ENCODE data around the gene GOLGA8T.
"Not testable (repeated sequence)": the region's sequence is repeated elsewhere in the genome, so short reads cannot be mapped to it uniquely, and the experiment has no call there.

GOLGA8T gene, protein sequence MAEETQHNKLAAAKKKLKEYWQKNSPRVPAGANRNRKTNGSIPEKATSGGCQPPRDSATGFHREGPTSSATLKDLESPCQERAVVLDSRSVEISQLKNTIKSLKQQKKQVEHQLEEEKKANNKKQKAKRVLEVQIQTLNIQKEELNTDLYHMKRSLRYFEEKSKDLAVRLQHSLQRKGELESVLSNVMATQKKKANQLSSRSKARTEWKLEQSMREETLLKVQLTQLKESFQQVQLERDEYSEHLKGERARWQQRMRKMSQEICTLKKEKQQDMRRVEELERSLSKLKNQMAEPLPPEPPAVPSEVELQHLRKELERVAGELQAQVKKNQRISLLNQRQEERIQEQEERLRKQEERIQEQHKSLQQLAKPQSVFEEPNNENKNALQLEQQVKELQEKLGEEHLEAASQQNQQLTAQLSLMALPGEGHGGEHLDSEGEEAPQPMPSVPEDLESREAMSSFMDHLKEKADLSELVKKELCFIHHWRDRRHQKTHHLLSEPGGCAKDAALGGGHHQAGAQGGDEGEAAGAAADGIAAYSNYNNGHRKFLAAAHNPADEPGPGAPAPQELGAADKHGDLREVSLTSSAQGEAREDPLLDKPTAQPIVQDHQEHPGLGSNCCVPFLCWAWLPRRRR

DNA sequence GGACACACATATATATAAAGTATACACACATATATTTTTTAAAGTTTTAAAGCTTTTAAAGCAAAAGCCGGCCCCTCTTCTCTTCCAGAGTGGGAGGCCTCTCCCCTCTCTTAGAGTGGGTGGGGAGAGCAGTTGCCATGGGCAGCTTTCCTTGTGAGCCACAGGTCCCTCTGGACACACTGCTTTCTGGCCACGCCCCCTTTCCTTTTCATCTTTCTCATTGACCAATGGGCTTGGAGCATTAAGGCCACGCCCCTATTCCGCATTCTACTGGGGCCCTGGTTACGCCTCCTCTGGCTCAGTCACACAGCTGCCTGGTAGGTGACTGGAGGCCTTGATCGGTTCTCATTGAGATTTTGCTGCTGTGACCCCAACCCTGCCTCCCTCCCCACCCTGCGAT lies at the start of gene GOLGA8T:
GOLGA8T (plus strand) TSS at position 301 of the 400 bp plus-strand sequence; CDS start at position 399, 98 bp downstream.
- FAIRE-seq, result not testable (repeated sequence)

DNA sequence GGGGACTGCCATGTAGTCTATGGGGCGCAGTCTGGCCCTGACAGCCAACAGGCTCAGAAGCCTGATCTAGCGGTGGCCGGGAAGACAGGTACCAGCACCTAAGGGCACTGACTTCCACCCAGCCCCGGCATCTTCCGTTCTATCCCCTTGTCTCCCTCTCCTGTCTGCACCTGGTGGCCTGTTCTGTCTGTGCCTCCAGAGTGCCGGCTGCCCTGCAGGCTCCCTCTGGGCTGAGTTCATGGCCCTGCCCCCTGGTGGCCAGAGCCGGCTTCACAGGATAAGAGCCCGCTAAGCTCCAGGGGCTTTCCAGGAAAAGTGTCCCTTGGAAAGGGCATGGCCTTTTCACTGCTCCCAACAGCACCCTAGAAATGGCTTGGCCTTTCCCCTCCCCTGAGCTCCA lies 37.0 kb upstream of the GOLGA8T start:
- FAIRE-seq, result not testable (repeated sequence)

More for the DNA sequence above, at the start of gene GOLGA8T:
- not testable (repeated sequence) for DNase-seq (ENCODE audit: low spot score)

DNA sequence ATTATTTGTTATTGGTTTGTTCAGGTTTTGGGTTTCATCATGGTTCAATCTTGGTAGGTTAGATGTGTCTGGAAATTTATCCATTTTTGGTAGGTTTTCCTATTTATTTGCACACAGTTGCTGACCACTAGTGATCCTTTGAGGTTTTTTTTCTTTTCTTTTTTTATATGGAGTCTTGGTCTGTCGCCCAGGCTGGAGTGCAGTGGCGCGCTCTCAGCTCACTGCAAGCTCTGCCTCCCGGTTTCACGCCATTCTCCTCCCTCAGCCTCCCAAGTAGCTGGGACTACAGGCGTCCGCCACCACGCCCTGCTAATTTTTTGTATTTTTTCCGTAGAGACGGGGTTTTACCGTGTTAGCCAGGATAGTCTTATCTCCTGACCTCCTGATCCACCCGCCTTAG lies 32.0 kb upstream of the GOLGA8T start:
- not testable (repeated sequence) for FAIRE-seq; DNase-seq (ENCODE audit: low spot score)

More for the DNA sequence above, 37.0 kb upstream of the GOLGA8T start:
- not testable (repeated sequence) for DNase-seq (ENCODE audit: low spot score)

DNA sequence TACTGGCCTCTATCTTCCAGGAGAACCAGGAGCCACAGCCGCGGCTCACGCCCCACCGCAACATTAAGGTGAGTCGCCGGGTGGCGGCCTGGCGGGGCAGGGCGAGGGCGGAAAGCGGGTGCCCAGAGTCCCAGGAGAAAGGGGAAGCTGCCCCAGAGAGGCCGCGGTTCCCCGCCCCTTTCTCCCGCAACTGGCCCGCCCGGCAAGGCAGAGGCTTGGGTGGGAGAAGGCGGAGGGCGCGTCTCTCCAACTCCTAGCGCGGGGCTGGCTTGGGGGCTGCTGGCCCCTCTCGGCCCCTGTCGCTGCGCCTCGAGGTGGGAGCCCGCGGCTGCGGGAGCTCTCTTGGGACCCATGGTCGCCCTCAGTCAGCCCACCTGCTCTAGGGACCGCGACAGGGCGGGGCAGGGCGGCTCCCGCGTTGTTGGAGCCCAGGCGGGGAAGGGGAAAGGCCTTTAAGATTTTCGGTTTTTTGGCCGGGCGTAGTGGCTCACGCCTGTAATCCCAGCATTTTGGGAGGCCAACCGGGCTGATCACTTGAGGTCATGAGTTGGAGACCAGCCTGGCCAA lies 30.8 kb upstream of the GOLGA8T start:
- DNase-seq (ENCODE audit: low spot score); FAIRE-seq: not testable (repeated sequence)

DNA sequence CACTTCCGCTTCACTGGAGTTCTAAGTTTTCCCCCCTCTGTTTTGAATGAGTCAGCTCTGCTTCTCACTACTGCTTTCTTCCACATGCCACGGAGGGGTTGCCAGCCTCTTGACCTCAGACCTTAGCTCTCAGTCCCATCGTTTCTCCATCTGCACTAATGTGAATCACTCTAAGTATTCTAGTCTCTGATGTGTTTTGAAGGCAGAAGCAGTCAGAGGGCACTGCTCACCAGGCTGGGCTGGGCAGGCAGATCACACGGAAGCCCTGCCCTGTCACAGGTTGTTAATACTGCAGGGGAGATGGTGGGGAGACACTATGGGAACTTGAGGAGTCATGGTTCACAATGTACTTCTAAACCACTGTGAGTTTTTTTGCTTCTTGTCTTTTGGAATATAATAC lies 24.3 kb upstream of the GOLGA8T start:
- FAIRE-seq; DNase-seq (ENCODE audit: low spot score): not testable (repeated sequence)

DNA sequence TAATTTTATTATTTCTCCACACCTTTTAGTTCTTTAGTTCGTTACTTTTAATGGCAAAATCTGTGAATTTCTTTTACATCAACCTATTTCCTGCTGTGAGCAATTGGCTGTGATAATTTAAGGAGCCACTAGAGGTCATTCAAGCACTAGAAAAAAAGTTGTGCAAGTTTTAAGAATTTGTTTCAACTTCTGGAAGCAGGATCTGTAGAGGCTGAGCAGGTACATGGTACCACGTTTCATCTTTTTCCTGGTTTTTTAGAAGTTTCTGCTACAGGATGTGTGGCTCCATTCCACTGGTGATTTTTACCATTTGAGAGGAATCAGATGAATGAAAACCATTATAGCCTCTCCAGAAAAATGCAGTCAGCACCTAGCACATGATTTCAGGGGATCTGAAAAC lies 4.8 kb upstream of the GOLGA8T start:
- not testable (repeated sequence) for FAIRE-seq; DNase-seq (ENCODE audit: low spot score)

DNA sequence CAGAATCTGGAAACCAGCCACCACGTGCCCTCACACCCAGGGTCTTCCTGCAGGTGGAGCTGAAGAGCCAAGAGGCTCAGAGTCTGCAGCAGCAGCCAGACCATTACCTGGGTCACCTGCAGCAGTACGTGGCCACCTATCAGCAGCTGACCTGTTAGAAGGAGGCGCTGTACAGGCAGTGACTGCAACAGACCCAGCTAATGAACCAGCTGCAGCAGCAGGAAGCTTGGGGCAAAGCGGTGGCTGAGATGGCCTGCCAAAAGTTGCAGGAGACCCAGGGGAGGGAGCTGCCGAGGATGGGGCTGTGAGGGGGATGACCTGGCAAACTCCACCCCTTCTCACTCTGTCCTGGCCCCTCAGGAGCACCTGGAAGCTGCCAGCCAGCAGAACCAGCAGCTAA lies 8.4 kb downstream of the GOLGA8T start:
- not testable (repeated sequence) for FAIRE-seq; DNase-seq (ENCODE audit: low spot score)

DNA sequence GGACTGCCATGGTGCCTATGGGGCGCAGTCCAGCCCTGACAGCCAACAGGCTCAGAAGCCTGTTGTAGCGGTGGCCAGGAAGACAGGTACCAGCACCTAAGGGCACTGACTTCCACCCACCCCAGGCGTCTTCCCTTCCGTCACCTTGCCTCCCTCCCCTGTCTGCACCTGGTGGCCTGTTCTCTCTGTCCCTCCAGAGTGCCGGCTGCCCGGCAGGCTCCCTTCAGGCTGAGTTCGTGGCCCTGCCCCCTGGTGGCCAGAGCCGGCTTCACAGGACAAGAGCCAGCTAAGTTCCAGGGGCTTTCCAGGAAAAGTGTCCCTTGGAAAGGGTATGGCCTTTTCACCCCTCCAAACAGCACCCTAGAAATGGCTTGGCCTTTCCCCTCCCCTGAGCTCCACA lies 15.0 kb downstream of the GOLGA8T start:
- not testable (repeated sequence) for FAIRE-seq; DNase-seq (ENCODE audit: low spot score)

DNA sequence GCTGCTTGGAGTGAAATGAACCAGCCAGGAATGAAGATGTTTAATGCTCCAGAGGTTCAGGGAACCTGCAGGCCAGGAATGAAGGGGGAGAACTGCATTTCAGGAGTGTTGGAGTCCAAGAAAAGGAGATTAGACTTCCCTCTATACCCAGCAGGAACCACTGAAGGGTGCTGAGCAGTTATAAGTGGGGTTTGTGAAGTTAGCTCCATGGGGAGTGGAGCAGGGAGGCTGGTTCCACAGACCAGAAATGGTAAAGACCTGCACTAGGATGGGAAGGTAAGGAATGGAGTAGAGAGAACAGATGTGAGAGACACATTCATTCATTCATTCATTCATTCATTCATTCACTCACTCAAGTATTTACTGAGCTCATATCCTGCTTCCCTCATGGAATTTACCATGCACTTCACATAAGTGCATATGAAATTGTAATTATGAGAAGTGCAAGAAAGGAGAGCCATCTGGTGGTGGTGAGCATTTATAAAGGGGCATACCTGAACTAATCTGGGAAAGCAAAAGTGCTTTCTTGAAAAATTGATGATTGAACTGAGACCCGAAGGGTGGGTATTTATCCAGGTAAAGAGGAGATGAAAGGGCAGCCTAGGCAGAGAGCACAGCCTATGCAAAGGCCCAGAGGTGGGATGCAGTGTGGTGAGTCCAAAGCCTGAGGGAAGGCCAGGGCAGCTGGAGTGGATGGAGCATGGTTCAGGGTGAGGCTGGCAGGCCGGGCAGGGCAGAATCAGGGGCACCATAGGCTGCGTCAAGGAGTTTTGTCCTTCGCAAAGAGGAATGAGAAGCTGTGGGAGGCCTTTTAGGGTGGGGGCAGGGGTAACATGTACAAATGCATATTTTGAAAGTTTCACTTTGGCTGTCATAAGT lies 27.9 kb downstream of the GOLGA8T start:
- FAIRE-seq; DNase-seq (ENCODE audit: low spot score): not testable (repeated sequence)

DNA sequence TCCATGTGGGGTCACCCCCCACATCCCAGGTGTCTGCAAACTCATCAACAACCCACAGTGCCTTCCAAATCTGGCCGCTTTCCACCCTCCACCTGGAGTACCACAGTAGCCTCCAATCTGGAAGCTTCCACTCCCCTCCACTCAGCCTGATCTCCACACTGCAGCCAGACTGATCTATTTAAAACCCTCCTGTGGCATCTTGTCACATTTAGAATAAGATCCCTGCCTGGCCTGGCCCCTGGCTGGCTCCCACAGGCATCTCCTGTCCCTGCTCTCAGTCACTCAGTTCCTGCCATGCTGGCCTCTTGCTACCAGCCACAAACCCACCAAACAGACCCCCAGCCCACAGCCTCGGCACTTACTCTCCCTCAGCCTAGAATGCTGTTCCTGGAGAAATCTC lies 28.9 kb downstream of the GOLGA8T start:
- FAIRE-seq; DNase-seq (ENCODE audit: low spot score): not testable (repeated sequence)

DNA sequence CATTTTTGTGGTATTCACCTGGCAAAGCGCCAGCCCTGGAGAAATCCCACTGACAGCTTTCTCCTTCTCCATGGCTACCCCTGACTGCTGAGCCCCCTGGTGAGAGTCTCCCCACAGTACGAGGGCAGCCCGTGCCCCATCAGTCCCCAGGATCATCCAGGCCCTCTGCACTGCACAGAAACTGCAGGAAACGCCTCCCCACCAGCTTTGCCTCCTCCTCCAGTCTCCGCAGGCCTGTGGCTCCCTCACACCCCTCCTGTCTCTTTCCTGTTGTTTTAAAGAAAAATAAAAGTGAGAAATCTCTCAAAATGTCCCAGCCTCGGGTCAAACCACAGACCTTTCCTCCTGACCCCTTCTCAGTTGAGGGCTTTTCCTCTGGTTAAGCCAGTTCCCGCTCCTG lies 29.4 kb downstream of the GOLGA8T start:
- DNase-seq (ENCODE audit: low spot score); FAIRE-seq: not testable (repeated sequence)

DNA sequence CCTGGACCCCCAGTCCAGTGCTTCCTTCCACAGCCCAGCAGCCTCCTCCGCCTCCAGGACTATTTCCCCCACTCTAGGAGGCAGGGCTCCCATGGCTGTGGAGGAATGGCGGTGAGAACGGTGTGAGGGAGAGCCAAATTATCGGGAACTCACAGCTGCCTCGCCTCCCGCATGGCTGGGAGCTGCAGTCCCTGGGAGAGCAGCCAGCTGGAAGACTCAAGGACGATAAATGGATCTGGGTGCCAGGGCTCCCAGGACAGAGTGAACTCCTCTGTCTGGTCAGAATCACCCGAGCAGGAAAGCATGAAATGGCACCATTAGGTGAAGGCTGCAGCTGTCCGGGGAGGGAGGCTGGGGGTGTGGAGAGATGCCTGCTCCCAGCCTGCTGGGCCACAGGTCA lies 32.6 kb downstream of the GOLGA8T start:
- FAIRE-seq; DNase-seq (ENCODE audit: low spot score): not testable (repeated sequence)

DNA sequence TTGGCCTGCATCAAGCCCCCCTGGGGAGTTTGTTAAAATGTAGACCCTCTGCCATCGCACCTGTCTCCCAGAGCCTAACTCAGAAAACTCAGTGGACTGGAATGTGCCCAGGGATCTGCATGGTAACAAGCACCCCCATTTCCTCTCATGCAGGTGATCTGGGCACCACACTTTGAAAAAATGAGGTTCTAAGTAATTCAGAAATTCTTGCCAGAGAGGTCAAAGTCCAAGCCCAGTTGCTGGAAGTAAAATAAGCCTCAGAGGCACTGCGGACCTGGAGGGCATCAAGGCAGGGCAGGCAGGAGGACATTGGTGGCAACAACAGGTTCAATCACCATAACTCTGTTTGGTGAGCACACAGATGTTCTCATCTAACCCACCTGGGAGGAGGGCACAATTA lies 33.0 kb downstream of the GOLGA8T start:
- FAIRE-seq; DNase-seq (ENCODE audit: low spot score): not testable (repeated sequence)

DNA sequence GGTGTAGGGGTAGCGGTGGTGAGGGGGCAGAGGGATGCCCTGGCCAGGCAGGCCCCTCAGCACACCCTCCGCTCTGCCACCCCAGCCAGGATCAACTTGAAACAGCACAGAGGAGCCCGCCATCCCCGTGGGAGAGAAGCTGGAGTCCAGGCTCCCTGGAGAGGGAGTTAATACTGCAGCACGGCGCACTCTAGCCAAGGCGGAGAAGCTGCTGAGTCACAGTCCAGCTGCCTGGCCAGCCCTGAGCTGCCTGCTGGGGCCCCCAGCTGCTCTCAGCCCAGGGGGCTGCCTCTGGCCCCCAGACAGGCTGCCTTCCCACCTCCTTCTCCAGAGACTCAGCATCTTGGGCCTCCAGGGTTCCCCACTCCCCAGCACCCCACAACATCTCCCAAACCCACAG lies 36.6 kb downstream of the GOLGA8T start:
- not testable (repeated sequence) for DNase-seq (ENCODE audit: low spot score); FAIRE-seq

DNA sequence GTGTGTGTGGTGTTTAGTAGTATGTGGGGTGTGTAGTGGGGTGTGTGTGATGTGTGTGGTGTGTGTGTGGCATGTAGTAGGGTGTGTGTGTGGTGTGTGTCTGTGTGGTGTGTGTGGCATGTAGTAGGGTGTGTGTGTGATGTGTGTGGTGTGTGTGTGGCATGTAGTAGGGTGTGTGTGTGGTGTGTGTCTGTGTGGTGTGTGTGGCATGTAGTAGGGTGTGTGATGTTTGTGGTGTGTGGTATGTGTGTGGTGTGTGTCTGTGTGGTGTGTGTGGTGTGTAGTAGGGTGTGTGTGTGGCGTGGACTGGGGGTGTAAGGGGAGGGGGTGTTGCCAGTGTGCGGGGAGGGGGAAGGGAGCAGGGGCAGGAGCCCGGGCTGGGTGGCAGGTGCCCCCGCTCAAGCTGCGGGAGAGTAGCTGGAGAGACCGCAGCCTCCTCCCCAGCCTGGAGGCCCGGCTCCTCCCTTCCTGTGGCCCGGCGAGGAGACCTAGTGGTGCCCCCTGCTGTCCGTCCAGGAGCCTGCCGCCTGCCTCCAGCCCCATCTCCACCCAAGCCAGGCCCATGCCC lies 38.3 kb downstream of the GOLGA8T start:
- DNase-seq (ENCODE audit: low spot score), result not testable (repeated sequence)
- FAIRE-seq, result peak; percentile 100

DNA sequence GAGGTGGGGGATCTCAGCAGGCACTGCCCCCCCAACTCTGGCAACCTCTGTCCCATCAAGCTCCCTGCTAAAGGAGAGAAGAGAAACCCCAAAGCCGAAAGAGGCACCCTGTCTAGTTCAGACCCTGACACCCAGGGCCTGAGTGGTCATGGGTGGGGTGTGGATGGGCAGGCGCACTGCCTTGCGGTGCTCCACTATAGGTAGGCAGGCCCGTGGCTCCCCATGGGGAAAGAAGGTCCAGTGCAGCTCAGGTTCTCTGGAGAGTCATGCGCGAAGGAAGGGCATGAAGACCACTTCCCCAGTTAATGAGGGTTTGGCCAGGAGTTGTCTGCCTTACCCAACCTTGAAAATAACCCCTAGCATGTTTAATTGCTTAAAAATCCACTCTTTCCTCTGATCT lies 40.4 kb downstream of the GOLGA8T start:
- DNase-seq (ENCODE audit: low spot score); FAIRE-seq: not testable (repeated sequence)

DNA sequence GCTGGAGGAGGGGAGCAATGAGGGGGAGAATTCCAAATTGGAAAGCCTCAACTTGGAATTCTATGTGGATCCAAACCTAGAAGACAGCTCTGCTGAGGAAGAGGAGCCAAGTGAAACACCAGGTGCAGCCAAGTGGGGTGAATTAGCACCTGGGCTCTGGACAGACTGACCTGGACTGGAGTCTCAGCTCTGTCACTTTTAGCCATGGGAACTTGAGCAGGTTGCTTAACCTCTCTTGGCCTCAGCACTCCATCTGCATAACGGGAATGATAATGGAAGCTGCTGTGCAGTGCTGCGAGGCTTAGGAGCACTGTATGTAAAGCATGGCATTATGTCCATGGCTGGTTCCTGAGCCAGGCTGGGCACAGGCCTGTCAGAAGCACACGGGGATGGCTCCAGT lies 41.8 kb downstream of the GOLGA8T start:
- not testable (repeated sequence) for DNase-seq (ENCODE audit: low spot score); FAIRE-seq

DNA sequence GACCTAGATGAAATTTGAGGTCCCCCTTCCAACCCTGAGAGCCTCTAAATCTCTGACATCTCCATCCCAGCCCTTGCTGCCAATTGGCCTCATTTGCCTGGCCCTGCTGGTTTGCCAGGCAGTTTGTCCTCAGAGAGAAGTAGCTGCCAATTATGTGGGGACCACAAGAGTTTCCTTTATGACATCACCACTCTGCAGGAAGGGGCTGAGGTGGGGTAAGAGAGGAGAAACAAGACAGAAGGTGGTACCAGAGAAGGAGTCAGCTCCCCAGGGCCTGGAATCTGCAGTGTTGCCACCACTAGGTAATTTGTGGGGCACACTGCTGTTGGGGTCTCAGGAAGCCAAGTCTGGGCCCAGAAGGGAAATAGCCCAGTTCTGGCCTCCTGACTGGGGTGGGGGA lies 45.0 kb downstream of the GOLGA8T start:
- not testable (repeated sequence) for FAIRE-seq; DNase-seq (ENCODE audit: low spot score)

DNA sequence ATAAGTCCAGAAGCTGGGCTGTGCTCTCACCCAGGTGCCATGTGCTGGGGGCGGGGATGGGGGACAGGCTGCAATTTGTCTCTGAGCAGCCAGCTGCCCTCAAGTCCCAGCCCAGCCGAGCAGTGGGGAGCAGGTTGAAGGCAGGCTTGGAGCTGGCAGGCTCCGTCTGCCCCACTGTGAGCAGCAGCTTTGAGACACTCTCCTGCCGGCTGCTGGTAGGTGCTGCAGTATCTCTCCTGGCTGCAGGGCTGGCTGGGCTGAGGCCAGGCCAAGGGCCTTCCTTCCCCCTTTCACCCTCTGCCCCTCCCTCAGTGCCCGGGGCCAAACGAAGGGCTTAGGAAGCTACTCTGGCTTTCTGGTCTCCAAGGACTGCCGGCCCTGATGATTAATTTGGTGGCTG lies 50.6 kb downstream of the GOLGA8T start:
- FAIRE-seq; DNase-seq (ENCODE audit: low spot score): not testable (repeated sequence)

DNA sequence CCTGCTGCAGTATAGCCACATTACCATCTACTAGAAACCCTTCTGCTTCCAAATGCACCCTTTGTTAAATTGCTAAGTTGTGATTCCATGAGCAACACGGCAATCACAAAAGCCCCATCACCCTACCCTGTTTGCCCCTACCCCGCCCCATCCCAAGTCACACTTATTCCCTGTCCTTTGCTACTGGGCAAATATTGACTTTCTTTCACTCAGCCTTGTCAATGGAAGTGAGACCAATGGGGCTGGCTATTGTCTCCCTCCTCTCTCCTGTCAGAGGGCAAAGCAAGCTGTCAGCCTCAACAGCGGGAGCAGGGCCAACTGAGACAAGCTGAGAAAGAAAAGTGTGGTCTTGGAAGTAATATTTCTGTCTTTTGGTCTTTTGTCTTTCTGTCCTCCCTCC lies 52.6 kb downstream of the GOLGA8T start:
- not testable (repeated sequence) for DNase-seq (ENCODE audit: low spot score); FAIRE-seq

Measured in urothelium cell line (cell line).